ENCODE data around the gene CEBPB. TPM values are rescaled to one million over a fixed set of nuclear protein-coding genes. Genes with fewer than 3 reads are reported as not detected.

The CEBPB gene
- total RNA-seq, 1 donor from 2014 or later: 19.6 TPM

GRCh38 chr20:50145566-50145965 is 45.1 kb upstream of the CEBPB start:
- TF ChIP-seq CTCF (IDR thresholded peaks at IDR 0.05; ENCODE audit: unreplicated experiment): no peak
- Mint-ChIP-seq H3K27ac (no peak overlapping the region), H3K36me3 (ENCODE audit: insufficient read depth) (peaks cover 20% of the 10 kb centered on the region), H3K9me3 (ENCODE audit: low read depth) (no peaks in the 10 kb centered on the region), H3K4me1 (ENCODE audit: low read depth) (peaks cover 23% of the 10 kb centered on the region), H3K4me3 (ENCODE audit: low read depth) (no peak overlapping the region), H3K27me3 (no peaks in the 10 kb centered on the region)
- DNase-seq (ENCODE audit: low spot score, unreplicated experiment): no peak

- no peak overlapping the region for H3K27ac Mint-ChIP-seq
- no peaks in the 10 kb centered on the region for H3K27me3 Mint-ChIP-seq
- peaks cover 29% of the 10 kb centered on the region for H3K4me1 Mint-ChIP-seq (ENCODE audit: low read depth)
- H3K36me3 Mint-ChIP-seq (ENCODE audit: insufficient read depth): peaks cover 23% of the 10 kb centered on the region
- no peak for DNase-seq (ENCODE audit: low spot score, unreplicated experiment)
- TF ChIP-seq CTCF (IDR thresholded peaks at IDR 0.05; ENCODE audit: unreplicated experiment): no peak
- H3K9me3 Mint-ChIP-seq (ENCODE audit: low read depth): no peaks in the 10 kb centered on the region
- no peak overlapping the region for H3K4me3 Mint-ChIP-seq (ENCODE audit: low read depth)
Observed at GRCh38 chr20:50146214-50146613, 44.4 kb upstream of the CEBPB start.

GRCh38 chr20:50146732-50147662 is 43.6 kb upstream of the CEBPB start:
- no peak for TF ChIP-seq CTCF (IDR thresholded peaks at IDR 0.05; ENCODE audit: unreplicated experiment)
- no peaks in the 10 kb centered on the region for H3K27me3 Mint-ChIP-seq
- H3K27ac Mint-ChIP-seq: peak overlapping the region; percentile 45
- no peak overlapping the region for H3K4me3 Mint-ChIP-seq (ENCODE audit: low read depth)
- H3K9me3 Mint-ChIP-seq (ENCODE audit: low read depth): no peaks in the 10 kb centered on the region
- peaks cover 36% of the 10 kb centered on the region for H3K4me1 Mint-ChIP-seq (ENCODE audit: low read depth)
- H3K36me3 Mint-ChIP-seq (ENCODE audit: insufficient read depth): peaks cover 23% of the 10 kb centered on the region
- DNase-seq (ENCODE audit: low spot score, unreplicated experiment): no peak

- TF ChIP-seq CTCF (IDR thresholded peaks at IDR 0.05; ENCODE audit: unreplicated experiment): no peak
- Mint-ChIP-seq H3K27ac (peak overlapping the region; percentile 93), H3K4me1 (ENCODE audit: low read depth) (peaks cover 41% of the 10 kb centered on the region), H3K4me3 (ENCODE audit: low read depth) (no peak overlapping the region), H3K36me3 (ENCODE audit: insufficient read depth) (peaks cover 12% of the 10 kb centered on the region), H3K27me3 (peaks cover 4% of the 10 kb centered on the region), H3K9me3 (ENCODE audit: low read depth) (no peaks in the 10 kb centered on the region)
- no peak for DNase-seq (ENCODE audit: low spot score, unreplicated experiment)
Observed at GRCh38 chr20:50149481-50150254, 41.0 kb upstream of the CEBPB start.

- TF ChIP-seq CTCF (IDR thresholded peaks at IDR 0.05; ENCODE audit: unreplicated experiment): no peak
- Mint-ChIP-seq H3K27me3 (peaks cover 4% of the 10 kb centered on the region), H3K4me1 (ENCODE audit: low read depth) (peaks cover 39% of the 10 kb centered on the region), H3K9me3 (ENCODE audit: low read depth) (no peaks in the 10 kb centered on the region), H3K27ac (peak overlapping the region; percentile 93), H3K4me3 (ENCODE audit: low read depth) (peak overlapping the region; percentile 84), H3K36me3 (ENCODE audit: insufficient read depth) (peaks cover 11% of the 10 kb centered on the region)
- no peak for DNase-seq (ENCODE audit: low spot score, unreplicated experiment)
Observed at GRCh38 chr20:50151034-50151743, 39.4 kb upstream of the CEBPB start.
